PC-3 (cell line): ENCODE data around the gene ZNF469.

Experiments used
- CTCF ChIP-seq: fragments of 300-600 bp; sonication (generic); conservative IDR thresholded peaks from 2 replicates; pipeline ENCODE4 v1.5.1; 2017; ENCODE audit warnings: antibody characterized with exemption, low read depth, mild to moderate bottlenecking, low read length
- EZH2 ChIP-seq: fragments of 300-600 bp; sonication (generic); IDR thresholded peaks from one replicate; pipeline ENCODE4 v1.6.1; 2017; ENCODE audit warnings: antibody characterized with exemption, mild to moderate bottlenecking, low read length; ENCODE audit not compliant: unreplicated experiment
- EZH2phosphoT487 ChIP-seq: fragments of 300-600 bp; sonication (generic); IDR thresholded peaks from 2 replicates; pipeline ENCODE4 v1.6.1; 2018; ENCODE audit warnings: mild to moderate bottlenecking, antibody characterized with exemption, low read length, borderline replicate concordance

- no peak for TF ChIP-seq EZH2phosphoT487
- no peak for TF ChIP-seq CTCF
- TF ChIP-seq EZH2: no peak
Measured at GRCh38 chr16:88373211-88373610, 9.5 kb upstream of the ZNF469 start.
